ENCODE data around the gene KCNG2. TPM values are rescaled to one million over a fixed set of nuclear protein-coding genes. Genes with fewer than 3 reads are reported as not detected.

Gene KCNG2
- total RNA-seq, 8 experiments from 2014 or later: 0.16 to 0.76 (median 0.19) TPM; not detected in 2

DNA sequence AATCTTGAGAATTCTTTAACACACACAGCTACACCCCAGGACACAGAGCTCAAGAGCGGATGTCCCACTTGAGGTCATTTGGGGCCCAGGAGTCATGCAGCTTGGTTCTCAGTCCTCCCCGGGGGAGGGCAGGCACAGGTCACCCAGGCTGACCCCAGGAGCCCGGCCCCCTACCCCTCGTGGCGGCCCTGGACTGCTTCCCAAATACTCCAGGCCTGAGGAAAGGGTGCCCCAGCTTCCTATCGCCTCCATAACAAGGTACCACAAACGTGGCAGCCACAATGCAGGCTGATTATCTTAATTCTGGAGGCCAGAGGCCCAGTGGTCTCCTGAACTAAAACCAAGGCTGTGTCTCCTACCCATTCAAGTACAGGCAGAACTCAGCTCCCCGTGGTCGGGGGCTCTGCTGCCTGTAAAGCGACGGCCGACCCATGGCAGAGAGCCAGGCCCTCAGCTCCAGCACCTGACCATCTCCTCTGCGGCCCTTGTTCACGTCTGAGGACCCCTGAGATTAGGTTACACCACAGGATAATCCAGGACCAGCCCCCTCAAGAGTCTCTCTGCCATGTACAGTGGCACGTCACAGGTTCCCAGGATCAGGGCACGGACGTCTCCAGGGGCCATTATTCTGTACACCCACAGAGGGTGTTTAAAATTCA, 143.2 kb downstream of the KCNG2 start:
- ATAC-seq (replicated peaks in 6 of 8): no peak
- H3K4me3 ChIP-seq: no peak overlapping the region
- in situ Hi-C loops (cut with MboI; ENCODE audit: low pct_unique_long_range_greater_than_20kb in 2 of 9, low sequenced_read_pairs in 9 of 9, unreplicated experiment in 9 of 9): no loop called here
- H3K4me1 ChIP-seq (replicated peaks in 1 of 2): peaks cover 8 to 11% of the 10 kb centered on the region in 2 donors
- 60 to 90% (median 90%) methylated on average over 3 to 8 of the region's 17 CpGs; no CpG with 5 or more reads in 7 of the 10 experiments for whole genome bisulfite sequencing, 10 experiments
- H3K27ac ChIP-seq: no peak overlapping the region

DNA sequence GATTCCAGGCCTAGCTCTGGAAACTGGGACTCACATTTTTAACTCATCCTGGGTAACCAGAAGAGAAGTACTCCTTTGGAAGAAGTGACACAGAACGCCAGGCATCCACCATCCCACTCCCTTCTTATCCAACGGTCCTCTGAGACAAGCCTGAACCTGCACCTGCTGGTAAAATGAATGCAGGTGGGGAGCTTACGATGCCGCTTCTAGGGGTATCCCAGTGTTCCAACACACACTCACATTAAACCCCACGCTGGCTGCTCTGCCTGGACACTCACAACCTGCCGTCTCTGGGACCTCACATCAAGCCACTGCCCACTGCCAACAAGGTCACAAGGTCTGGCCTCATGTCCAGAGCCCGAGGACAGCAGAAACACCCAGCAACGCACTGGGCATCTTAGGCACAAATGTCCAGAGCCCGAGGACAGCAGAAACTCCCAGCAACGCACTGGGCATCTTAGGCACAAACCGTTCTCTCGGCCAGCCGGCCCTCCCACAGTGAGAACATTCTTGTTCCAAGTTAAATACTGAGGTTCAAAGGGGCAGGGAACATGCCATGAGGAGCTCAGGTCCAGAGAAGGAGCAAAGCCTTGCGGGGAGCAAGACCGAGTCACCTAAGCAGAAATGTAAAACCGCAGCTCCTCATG, 143.9 kb downstream of the KCNG2 start:
- no peak for ATAC-seq (replicated peaks in 6 of 8)
- WGBS, 10 experiments: 90 to 95% (median 92%) methylated on average over 2 to 10 of the region's 16 CpGs; no CpG with 5 or more reads in 5 of the 10 experiments
- H3K27ac ChIP-seq: no peak overlapping the region
- H3K4me1 ChIP-seq (replicated peaks in 1 of 2): peaks cover 10 to 11% of the 10 kb centered on the region in 2 donors
- H3K4me3 ChIP-seq: no peak overlapping the region
- in situ Hi-C loops (cut with MboI; ENCODE audit: low pct_unique_long_range_greater_than_20kb in 2 of 9, low sequenced_read_pairs in 9 of 9, unreplicated experiment in 9 of 9): no loop called here

DNA sequence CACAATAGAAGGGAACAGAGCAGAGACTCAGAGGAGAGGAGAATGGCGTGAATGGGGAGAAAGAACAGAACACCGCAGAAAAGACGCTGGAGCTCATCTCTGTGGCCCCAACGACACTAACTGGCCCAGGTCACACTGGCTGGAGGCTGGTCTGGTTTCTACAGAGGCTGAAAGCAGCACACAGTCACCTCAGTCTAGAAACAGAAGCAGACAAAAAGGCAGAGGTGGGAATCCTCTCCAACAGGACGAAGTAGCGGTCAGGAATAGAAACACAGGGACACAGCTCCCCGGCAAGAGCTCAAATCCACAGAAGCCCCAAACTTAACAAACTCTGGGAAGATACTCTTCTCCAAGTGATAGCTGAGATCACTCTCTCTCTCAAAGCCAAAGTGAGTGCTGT, 144.5 kb downstream of the KCNG2 start:
- no peak overlapping the region for H3K4me3 ChIP-seq
- in situ Hi-C loops (cut with MboI; ENCODE audit: low pct_unique_long_range_greater_than_20kb in 2 of 9, low sequenced_read_pairs in 9 of 9, unreplicated experiment in 9 of 9): no loop called here
- no peak for ATAC-seq (replicated peaks in 6 of 8)
- WGBS, 10 experiments: 79 to 100% (median 95%) methylated on average over 2 to 6 of the region's 7 CpGs; no CpG with 5 or more reads in 3 of the 10 experiments
- H3K4me1 ChIP-seq (replicated peaks in 1 of 2): peaks cover 10 to 11% of the 10 kb centered on the region in 2 donors
- H3K27ac ChIP-seq: no peak overlapping the region

DNA sequence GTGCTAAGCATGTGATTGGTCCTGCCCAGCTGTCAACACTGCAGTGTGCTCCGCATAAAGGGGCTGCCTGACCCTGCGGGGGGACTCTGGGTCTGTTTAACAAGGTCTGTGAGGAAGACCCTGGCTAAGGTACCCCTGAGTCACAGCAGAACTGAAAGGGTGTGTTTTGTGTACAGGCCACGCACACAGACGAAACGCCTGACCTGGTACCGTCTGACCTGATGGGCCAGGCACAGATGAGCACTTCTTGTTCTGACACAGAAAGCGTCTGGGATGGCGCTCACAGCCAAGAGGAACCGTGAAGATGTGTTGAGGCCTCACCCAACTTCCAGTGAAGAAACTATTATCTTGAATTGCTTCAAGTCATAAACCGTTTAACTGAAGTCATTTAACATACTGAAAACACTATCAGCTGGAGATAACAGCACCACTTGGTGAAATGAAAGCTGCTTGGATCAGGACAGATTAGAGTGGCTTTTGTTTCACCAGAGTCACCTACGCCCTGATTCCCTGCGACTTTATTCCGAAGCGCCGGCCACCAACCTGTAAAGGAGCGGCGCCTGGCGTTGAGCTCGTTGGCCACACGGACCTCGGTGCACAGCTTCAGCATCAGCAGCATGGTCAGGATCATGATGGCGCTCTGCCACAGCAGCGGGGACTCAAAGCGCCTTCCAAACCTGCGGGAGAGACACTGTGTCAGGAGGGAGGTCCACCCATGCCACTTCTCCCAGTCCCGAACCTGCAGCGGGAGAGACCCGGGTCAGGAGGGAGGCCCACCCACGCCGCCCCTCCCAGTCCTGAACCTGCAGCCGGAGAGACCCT, 145.3 kb downstream of the KCNG2 start:
- in situ Hi-C loops (cut with MboI; ENCODE audit: low pct_unique_long_range_greater_than_20kb in 2 of 9, low sequenced_read_pairs in 9 of 9, unreplicated experiment in 9 of 9): no loop called here
- Histone ChIP-seq H3K4me1 (replicated peaks in 1 of 2) (peaks cover 10 to 11% of the 10 kb centered on the region in 2 donors), H3K27ac (no peak overlapping the region), H3K4me3 (no peak overlapping the region)
- 60 to 93% (median 87%) methylated on average over 1 to 8 of the region's 31 CpGs; no CpG with 5 or more reads in 4 of the 10 experiments for WGBS, 10 experiments
- no peak for ATAC-seq (replicated peaks in 6 of 8)

DNA sequence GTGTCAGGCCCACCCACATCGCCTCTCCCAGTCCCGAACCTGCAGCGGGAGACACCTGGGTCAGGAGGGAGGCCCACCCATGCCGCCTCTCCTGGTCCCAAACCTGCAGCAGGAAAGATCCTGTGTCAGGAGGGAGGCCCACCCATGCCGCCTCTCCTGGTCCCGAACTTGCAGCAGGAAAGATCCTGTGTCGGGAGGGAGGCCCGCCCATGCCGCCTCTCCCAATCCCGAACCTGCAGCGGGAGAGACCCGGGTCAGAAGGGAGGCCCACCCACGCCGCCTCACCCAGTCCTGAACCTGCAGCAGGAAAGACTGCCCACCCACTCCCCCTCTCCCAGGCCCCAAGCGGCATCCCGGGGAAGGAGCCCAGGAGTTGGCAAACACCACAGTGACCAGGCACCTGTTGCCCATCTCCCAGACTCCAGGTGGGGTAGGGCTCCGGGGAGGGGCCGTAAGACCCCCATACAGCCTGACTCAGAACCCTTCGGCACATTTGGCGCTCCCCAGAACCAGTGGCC, 145.9 kb downstream of the KCNG2 start:
- in situ Hi-C loops (cut with MboI; ENCODE audit: low pct_unique_long_range_greater_than_20kb in 2 of 9, low sequenced_read_pairs in 9 of 9, unreplicated experiment in 9 of 9): no loop called here
- H3K27ac ChIP-seq: no peak overlapping the region
- 60 to 93% (median 80%) methylated on average over 1 to 7 of the region's 20 CpGs; no CpG with 5 or more reads in 7 of the 10 experiments for WGBS, 10 experiments

DNA sequence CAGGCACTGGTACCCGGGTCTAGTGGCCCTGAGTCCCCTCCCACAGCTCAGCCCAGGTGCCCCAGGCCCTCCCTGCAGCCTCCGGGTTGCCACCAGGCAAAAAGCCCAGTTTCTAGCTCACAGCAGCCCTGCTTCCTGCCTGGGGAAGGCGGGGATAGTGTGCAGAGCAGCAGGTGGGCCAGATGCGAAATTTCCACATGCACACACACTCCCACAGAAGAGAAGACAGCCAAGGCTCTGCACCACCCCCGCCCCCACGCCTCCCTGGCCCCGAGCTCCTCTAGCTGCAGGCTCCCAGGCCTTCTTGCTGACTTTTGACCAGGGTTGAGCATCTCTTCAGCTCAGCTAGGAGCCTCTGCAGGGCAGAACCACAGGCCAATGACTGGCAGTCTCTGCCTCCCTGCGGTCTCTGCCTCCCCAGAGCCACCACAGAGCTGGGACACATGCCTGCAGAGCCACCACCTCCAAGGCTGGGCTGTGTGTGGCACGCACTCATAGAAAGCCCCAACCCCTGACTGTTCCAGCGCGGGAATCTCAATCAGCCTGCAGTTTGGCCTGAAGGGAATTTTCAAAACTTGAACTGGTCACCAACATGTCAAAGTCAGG, 146.5 kb downstream of the KCNG2 start:
- Histone ChIP-seq H3K27ac (no peak overlapping the region), H3K4me1 (replicated peaks in 1 of 2) (peaks cover 10 to 11% of the 10 kb centered on the region in 2 donors), H3K4me3 (no peak overlapping the region)
- in situ Hi-C loops (cut with MboI; ENCODE audit: low pct_unique_long_range_greater_than_20kb in 2 of 9, low sequenced_read_pairs in 9 of 9, unreplicated experiment in 9 of 9): no loop called here
- 20 to 100% (median 80%) methylated on average over 1 to 2 of the region's 11 CpGs; no CpG with 5 or more reads in 6 of the 10 experiments for WGBS, 10 experiments
- peak in 7 of 8 experiments; percentile 10 to 86 (median 37) for ATAC-seq (replicated peaks in 6 of 8)

More for the DNA sequence above, 145.9 kb downstream of the KCNG2 start:
- H3K4me1 ChIP-seq (replicated peaks in 1 of 2): peaks cover 10 to 11% of the 10 kb centered on the region in 2 donors
- H3K4me3 ChIP-seq: no peak overlapping the region
- peak in 1 of 8 experiments; percentile 7 for ATAC-seq (replicated peaks in 6 of 8)

DNA sequence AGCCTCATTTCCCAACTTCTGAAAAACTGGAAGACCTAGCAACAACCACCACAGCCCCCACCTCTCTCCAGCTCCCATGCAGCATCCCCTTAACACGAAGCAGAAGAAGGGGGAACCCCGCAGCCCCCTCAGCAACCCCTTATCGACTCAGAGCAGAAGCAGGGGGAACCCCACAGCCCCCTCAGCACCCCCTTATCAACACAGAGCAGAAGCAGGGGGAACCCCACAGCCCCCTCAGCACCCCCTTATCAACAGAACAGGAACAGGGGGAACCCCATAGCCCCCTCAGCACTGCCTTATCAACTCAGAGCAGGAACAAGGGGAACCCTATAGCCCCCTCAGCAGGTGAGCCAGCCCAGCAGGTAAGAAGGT, 147.0 kb downstream of the KCNG2 start:
- H3K4me3 ChIP-seq: no peak overlapping the region
- in situ Hi-C loops (cut with MboI; ENCODE audit: low pct_unique_long_range_greater_than_20kb in 2 of 9, low sequenced_read_pairs in 9 of 9, unreplicated experiment in 9 of 9): no loop called here
- peak in 1 of 8 experiments; percentile 3 for ATAC-seq (replicated peaks in 6 of 8)
- H3K27ac ChIP-seq: no peak overlapping the region
- H3K4me1 ChIP-seq (replicated peaks in 1 of 2): peaks cover 12 to 14% of the 10 kb centered on the region in 2 donors
- no CpG with 5 or more reads among the region's 3 CpGs for WGBS, 10 experiments

DNA sequence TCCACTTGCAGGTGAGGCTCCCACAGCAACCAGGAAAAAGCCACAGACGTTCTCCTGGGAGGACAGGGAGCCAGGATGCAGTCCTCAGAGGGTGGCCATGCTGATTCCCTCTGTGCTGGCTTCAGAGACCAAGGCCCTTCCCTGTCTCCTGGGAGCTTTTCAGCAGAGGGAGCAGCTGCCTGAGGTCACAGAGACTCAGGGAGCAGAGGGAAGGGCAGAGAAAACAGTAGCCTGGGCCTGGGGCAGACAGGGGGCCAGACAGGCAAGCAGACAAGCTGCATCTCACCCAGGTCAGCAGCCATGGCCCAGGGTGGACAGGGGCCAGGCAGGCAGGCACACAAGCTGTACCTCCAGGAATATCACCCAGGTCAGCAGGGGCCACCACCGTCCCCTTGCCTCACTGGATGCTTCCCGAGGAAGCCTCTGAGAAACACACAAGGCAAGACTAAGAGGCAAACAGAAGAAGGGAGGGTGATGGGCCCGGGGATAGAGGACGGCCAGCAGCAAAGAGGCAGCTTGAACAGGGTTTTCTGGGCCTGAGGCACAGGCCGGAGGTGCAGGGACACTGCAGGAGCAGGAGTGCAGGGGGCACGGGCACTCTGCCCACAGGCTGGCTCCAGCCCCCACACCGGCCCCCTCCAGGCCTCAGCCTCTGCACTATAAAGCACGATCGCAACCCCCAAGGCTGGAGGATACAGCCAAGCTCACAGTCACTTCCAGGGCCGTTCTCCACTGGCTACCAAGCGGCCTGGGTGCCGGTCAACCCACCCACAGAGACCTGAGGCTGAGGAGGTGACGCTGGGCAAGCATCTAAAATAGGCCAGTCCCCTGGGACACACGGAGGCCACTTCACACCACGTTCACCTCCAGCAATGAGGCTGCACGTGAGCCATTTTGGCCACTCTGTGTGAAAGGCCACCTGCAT, 147.6 kb downstream of the KCNG2 start:
- peak overlapping the region in 1 of 2 donors; percentile 27 for H3K27ac ChIP-seq

DNA sequence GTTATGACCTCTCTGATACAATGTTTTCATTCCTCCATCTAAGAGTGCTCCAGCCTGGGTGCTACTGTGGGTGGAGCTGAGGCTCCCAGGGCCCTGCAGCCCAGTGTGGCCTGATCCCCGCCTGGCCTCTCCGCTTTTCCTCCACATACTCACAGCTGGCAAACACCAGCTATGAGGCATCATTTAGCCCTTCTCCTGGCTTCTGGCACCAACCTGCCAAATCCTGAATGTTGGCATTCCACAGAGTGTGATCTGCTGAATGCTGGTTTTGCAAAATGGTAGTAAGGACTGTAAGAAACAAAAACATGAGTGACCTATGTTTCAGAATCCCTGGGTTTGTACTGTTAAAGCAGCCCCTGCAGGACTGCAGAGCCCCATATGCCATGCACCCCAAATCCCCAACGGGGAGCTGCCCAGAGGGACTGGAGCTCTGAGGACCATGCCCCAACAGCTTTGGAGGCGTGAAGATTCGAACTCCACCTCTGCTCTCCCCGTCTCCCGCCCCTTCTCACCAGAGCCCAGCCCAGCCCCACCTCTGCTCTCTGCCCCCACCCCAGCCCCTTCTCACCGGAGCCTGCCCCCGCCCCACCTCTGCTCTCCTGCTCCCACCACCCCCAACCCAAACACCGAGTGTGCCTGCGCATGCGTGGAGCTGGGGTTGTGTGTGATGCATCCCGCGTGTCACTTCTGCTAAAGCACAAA, 149.5 kb downstream of the KCNG2 start:
- no peak overlapping the region for H3K4me3 ChIP-seq
- no peak for ATAC-seq (replicated peaks in 6 of 8)
- in situ Hi-C loops (cut with MboI; ENCODE audit: low pct_unique_long_range_greater_than_20kb in 2 of 9, low sequenced_read_pairs in 9 of 9, unreplicated experiment in 9 of 9): no loop called here
- peaks cover 20 to 22% of the 10 kb centered on the region in 2 donors for H3K4me1 ChIP-seq (replicated peaks in 1 of 2)
- H3K27ac ChIP-seq: no peak overlapping the region
- 88 to 94% (median 92%) methylated on average over 2 to 5 of the region's 14 CpGs; no CpG with 5 or more reads in 6 of the 10 experiments for WGBS, 10 experiments

More for the DNA sequence above, 147.6 kb downstream of the KCNG2 start:
- Histone ChIP-seq H3K4me3 (no peak overlapping the region), H3K4me1 (replicated peaks in 1 of 2) (peaks cover 19 to 21% of the 10 kb centered on the region in 2 donors)
- ATAC-seq (replicated peaks in 6 of 8): peak; percentile 13 to 62 (median 44)
- in situ Hi-C loops (cut with MboI; ENCODE audit: low pct_unique_long_range_greater_than_20kb in 2 of 9, low sequenced_read_pairs in 9 of 9, unreplicated experiment in 9 of 9): no loop called here
- 70 to 100% (median 80%) methylated on average over 1 to 5 of the region's 17 CpGs; no CpG with 5 or more reads in 5 of the 10 experiments for WGBS, 10 experiments

DNA sequence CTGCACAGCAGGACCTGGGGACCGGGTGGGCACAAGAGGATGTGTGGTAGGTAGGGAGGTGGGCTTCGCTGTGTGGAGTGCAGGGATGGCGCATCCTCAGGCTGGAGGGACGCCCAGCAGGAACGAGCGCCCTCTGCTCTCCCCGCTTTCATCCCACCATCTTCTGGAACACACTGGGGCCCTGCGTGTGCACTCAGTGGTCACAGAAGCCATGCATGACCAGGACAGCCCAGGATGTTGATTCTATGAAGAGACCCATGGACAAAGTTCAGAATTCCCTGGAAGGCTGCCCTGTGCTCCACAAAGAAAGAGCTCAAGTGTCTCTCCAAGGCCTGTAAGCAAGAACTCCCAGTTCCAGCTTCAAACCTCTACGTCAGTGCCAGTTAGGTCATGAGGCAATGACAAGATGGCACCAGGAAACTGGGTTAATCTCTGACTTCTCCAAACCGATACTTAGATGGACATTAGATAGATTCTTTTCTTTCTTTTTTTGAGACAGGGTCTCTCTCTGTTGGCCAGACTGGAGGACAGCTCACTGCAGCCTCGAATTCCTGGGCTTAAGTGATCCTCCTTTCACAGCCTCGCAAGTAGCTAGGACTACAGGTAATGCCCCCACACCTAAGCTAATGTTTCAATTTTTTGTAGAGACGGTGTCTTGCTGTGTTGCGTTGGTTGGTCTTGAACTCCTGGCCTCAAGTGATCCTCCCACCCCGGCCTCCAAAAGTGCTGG, 150.3 kb downstream of the KCNG2 start:
- WGBS, 10 experiments: 88 to 100% (median 98%) methylated on average over 1 to 10 of the region's 15 CpGs; no CpG with 5 or more reads in 3 of the 10 experiments
- ATAC-seq (replicated peaks in 6 of 8): no peak
- no peak overlapping the region for H3K27ac ChIP-seq
- peaks cover 20 to 27% of the 10 kb centered on the region in 2 donors for H3K4me1 ChIP-seq (replicated peaks in 1 of 2)
- in situ Hi-C loops (cut with MboI; ENCODE audit: low pct_unique_long_range_greater_than_20kb in 2 of 9, low sequenced_read_pairs in 9 of 9, unreplicated experiment in 9 of 9): no loop called here
- H3K4me3 ChIP-seq: no peak overlapping the region
